ENCODE results near the gene PCGF3.
"Not testable (repeated sequence)": the region's sequence is repeated elsewhere in the genome, so short reads cannot be mapped to it uniquely, and the experiment has no call there.

The PCGF3 gene

DNA sequence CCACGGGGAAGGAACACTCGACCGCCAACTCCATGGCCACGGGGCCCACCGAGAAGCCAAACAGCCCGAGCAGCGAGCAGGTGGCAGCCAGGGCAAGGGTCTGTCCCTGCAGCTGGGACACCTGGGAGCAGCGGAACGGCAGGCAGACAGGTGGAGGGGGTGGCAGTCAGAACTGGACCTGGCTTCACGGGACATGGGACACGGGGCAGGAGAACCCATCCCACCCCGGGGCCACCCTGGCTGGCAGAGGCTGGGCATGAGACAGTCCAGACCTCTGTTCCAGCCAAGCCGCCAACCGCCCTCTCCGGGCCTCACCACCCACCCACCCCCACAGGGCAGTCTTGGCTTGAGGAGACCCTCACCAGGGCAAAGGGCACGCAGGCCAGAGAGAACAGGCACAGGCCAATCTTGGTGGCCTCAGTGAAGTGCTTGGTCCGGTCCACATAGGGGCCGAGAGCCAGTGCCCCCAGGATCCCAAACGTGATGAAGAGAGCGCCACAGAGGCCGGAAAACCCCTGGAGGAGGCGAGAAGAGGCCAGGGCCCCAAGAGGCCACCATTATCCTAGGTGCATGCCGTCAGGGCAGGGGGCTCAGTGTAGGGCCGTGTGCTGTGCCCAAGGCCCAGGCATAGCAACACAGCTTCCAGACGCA lies 22.3 kb upstream of the PCGF3 start:
- DNase-seq (ENCODE audit: low read depth), result no peak

DNA sequence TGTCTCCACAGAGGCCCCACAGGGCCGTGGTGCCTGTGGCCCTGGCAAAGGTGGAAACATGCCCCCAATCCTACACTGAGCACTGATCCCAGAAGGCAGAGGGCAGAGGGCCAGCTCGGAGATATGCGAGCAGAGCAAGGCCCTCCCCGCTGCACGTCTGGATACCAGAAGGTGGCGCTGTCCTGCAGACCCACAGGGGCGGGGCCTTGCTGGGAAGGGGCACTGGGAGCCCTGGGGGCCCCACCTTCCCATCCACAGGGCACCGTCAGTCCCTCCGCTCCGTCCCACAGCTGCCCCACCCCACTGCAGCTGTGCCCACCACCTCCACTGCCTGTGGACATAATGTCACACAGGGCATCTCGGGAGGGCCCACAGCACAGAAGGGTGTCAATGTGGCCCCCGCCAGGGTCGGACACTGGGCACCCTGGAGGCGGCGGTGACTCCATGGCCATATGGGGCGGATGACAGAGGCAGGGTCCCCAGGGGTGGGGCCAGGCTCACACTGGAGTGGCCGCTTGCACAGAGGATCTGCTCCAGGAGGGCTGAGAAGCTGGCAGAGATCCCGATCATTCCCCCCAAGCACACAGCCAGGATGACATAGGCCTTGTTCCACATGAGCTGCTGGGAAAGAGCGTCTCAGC lies 21.5 kb upstream of the PCGF3 start:
- peak; percentile 61 for DNase-seq (ENCODE audit: low read depth)

- no peak for DNase-seq (ENCODE audit: low read depth)
Observed at GRCh38 chr4:684623-685327, 20.9 kb upstream of the PCGF3 start.

DNA sequence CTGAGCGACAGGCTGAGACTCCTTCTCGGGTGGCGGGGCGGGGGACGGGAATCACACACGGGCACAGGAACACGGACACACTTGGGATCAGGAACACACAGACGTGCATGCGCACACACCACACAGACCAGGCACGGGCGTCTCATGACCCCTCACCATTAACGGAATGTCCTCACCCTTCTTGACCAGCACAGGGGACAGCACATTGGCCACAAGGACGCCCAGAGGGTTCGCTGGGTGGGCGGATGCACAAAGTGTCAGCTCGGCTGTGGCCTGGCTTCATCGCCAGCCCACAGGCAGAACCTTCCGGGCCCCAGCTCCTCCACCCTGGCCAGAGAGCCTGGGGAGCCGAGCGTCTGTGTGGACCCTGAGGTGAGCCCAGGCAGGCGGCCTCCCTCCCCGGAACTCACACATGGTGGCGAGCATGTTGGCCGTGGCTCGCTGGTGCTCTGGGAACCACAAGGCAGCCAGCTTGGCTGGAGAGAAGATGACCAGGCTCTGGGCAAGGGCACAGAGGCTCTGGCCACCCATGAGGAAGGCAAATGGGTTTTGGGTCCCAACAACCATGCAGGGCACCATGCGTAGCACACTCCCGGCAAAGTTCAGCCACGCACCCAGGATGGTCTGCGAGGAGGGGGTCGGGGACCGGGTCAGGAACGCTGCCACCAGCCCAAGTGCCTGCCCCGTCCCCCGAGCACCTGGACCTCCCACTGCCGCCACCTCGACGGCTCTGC lies 19.8 kb upstream of the PCGF3 start:
- DNase-seq (ENCODE audit: low read depth), result no peak

DNA sequence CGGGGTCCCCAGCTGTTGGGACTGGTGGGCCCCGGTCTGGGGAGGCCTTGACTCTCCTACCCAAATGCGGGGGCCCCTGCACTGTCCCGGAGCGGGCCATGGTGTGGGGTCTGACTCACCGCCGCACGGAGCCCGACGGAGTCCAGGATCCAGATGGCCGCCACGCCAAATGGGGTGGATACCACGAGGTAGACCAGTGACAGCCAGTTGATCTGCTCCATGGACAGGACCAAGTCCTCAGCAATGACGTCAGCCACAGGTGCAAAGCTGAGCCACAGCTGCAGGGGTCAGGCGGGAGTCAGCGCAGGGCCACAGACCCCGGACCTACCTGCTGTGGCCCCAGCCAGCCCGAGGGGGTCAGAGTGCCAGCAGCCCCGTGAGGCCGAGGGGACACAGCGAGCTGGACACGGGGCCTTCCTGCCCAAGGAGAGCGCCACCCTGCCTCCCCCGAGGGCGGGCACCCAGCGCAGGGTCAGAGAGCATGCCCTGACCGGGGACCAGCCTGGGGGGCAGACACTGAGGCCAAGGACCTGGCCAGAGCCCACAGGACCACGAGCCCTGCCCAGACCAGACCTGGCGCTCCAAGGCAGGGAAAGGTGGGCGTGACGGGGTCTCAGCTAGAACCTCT lies 19.1 kb upstream of the PCGF3 start:
- no peak for DNase-seq (ENCODE audit: low read depth)

DNA sequence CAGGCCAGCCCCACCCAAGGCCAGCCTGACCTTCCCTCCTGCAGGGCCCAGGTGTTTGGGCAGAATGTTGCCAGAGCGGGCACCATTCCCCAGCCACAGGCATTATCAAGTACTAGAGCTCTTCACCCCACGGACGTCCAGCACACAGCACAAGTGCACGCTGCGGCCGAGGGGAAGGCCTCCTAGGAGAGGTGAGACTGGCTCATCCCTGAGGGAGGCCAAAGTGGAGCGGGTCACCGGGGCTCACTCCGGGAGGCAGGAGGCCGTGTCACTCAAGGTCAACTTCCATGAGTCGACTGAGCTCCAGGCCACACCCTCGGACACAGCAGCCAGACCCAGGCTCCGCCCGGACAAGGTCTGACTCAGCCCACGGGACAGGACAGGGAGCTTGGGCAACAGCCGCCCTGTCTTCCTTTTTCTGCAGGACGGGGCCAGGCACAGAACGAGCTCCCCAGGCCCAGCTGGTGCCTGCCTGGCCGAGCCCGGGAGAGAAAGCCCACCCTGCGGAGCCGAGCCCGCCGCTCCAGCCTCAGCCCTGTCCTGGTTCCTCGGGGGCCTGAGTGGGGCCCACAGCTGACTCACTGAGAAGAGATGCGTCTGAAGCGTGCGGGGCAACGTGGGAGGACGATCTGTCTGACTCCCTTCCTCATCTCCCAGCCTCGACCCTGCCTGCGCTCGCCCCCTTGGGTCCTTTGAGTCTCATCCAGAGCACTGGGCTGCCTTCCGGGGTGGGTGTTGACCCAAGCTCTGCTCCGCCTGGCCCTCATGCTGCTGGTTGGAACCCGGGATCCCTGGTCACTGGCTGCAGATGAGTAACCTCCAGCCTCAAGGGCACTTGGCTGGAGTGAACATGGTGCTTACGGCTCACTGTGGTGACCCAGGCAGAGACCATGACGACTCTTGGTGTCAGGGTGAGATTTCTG lies 18.3 kb upstream of the PCGF3 start:
- peak; percentile 87 for DNase-seq (ENCODE audit: low read depth)

DNA sequence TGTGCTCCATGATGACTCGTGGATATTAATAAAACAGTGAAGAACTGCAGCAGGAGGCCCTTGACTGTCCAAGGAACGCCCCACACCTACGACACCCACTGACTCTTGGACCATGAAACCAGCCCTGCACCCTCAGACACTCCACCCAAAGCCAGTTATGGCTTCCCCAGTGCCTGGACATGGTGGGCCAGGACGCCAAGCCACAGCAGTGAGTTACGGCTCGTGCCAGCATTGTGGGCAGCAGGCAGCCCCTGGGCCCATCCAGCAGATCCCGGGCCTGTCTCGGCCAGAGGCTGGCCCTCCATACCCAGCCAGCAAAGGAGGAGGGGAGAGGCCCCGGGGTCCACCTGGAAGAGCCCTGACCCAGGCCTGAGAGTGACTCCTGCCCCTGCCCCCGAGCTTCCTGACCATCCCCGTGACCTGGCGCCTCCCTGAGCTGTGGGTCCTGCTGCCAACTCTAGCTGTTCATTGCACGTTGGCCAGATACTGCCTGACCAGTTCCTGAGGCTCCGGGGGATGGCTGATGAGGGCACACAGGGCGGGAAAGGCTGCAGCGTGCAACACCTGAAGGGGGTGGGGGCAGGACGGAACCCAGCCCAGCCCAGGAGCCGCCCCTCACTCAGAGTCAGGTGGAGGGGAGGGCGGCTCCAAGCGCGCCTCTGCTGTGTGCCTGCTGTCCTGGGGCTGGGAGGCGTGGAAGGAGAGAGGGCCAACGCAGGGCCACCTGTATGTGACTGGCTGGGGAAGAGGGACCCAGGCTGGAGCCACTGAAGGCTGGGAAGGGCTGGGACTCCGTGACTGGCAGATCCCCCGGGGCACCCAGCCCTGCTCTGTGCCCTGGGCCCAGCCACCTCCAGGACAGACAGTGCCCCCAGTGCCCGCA lies 17.4 kb upstream of the PCGF3 start:
- no peak for DNase-seq (ENCODE audit: low read depth)

GRCh38 chr4:688854-689681 lies 16.6 kb upstream of the PCGF3 start, which contains the start of gene SLC49A3:
TSS of gene SLC49A3 (minus strand) at chr4:689151. CDS start at chr4:689127, 24 bp downstream.
- no peak for DNase-seq (ENCODE audit: low read depth)

GRCh38 chr4:689723-690122 lies 15.9 kb upstream of the PCGF3 start:
- DNase-seq (ENCODE audit: low read depth), result no peak

DNA sequence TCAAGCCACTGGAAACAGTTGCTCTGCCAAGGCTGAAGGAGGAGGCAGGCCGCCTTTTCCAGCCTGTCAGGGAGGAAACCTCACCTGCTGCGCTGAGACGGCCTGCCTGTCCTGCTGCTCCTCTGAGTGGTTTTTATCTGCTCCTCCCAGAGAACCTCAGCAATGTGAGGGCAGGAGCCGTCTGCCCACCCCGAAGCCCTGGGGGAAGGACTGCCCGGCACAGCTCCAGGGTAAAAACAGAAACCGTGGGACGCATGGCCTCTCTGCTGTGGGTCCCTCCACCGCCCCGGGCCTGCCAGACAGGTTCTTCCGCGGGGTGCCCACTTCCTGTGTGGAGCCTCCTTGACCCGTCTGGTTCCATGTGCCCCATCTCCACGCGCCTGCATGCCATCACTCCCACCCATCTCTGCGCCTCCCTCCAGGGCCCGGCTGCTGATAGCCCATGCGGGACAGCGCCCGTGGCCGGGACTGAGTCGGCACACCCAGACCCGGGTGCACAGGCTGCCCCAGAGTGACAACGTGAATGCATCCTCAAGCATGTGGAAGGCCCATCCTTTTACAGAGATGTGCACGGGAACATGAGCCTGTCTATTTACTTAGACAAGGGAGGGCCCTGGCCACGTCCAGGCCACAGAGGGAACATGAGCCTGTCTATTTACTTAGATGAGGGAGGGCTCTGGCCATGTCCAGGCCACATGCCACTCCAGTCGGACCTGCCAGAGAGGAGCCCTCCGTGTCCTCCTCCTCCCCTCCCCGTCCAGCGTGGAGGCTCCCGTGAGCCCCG lies 12.7 kb upstream of the PCGF3 start:
- no peak for DNase-seq (ENCODE audit: low read depth)

- DNase-seq (ENCODE audit: low read depth), result not testable (repeated sequence)
Observed at GRCh38 chr4:694341-694940, 11.2 kb upstream of the PCGF3 start.

- DNase-seq (ENCODE audit: low read depth), result no peak
Observed at GRCh38 chr4:699816-700580, 5.6 kb upstream of the PCGF3 start.

DNA sequence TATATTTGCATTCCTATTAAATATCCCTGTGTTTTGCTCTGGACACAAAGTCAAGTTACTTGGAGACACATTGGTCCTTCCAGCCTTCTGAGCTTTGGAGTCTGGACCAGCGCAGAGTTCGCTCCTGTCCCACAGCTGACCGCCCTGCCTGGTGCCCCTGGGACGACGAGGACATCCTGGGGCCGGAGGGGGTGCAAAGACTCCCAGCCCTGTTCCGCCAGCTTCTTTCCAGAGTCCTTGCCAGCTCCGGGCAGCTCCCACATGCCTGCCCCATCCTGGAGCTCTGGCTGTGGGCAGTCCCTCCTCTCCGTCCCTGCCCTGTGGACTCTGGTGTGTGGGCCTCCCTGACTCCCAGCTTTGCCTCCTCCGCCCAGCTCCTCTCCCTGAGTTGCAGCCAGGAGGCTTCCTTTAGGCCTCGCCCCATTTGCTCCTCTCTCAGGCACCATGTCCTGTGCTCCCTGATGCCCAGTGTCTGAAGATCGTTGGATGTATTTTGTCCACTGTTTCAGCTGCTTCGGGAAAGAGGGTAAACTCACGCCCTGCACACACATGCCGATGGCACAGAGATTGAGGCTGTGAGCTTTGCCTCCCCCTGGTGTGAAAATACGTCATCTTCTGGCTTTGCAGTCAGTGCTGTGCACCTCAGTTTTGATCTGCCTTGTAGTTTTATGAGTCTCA lies 4.9 kb upstream of the PCGF3 start:
- DNase-seq (ENCODE audit: low read depth), result no peak

- DNase-seq (ENCODE audit: low read depth), result no peak
Observed at GRCh38 chr4:702618-703048, 3.0 kb upstream of the PCGF3 start.

- no peak for DNase-seq (ENCODE audit: low read depth)
Observed at GRCh38 chr4:703336-704197, 2.1 kb upstream of the PCGF3 start.

Measured in fibroblast of gingiva (primary cell).